HS-5 (cell line): ENCODE results near the gene CHAF1A.

Source experiments
- DNase-seq: peaks from one replicate; pipeline ENCODE4 v3.0.0-alpha.2; 2012; ENCODE audit warnings: low read depth

The CHAF1A gene

DNA sequence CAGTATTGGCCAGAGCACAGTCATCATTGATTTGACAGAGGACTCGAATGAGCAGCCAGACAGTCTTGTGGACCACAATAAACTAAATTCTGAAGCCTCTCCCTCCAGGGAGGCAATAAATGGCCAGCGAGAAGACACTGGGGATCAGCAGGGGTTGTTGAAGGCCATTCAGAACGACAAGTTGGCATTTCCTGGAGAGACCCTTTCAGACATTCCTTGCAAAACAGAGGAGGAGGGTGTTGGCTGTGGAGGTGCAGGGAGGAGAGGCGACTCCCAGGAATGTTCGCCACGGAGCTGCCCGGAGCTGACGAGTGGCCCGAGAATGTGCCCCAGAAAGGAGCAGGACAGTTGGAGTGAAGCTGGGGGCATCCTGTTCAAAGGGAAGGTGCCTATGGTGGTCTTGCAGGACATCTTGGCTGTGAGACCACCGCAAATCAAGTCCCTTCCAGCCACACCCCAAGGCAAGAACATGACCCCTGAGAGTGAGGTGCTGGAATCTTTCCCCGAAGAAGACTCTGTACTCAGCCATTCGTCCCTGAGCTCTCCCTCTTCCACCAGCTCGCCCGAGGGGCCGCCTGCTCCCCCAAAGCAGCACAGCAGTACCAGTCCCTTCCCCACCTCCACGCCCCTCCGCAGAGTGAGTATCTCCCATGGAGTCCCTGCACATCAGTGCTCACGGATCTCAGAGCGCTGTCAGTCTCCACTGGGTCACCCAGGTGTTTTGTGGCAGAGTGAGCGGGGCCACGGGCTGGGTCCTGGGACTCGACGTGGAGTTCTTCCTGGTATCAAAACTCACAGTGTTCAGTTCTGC, 6.9 kb downstream of the CHAF1A start:
- no peak for DNase-seq

DNA sequence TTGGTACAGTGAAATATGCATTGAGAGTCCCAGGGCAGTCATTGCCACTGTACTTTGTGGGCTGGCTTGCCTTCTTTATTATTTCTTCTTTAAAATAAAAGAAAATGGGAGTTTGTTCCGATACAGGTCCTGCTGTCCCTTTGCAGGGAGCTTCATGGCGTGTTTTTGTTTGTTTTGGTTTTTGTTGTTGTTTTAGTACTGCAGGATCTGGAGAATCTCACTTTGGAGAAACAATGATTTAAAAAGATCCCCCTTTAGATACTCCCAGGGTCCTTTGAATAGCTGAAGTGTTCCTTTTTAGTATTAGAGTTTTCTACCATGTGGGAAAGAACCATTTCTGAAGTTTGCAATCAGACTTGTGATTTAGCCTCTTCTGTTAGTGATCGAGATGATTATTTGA, 11.1 kb downstream of the CHAF1A start:
- no peak for DNase-seq

DNA sequence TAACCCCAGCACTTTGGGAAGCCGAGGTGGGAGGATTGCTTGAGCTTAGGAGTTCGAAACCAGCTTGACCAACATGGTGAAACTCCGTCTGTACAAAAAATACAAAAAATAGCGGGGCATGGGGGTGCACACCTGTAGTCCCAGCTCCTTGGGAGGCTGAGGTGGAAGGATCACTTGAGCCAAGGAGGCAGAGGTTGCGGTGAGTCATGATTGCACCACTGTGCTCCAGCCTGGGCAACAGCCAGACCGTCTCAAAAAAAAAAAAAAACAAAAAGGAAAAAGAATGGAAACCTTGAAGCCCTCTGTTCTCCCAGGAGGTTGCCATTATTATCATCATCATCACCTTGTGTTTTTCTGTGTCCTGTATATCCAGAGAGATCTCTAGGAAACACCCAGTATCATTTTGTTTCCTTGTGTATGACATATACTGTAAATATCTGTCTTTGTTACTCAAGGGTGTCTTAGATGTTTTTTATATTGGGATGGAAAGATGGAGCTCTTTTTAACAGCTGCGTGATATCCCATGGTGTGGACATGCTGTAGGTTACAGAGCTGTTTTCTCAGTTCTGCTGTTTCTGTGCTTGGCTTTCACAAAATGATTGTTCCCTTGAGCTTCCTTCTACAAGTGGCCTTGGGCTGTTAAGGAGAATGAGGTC, 11.8 kb downstream of the CHAF1A start:
- no peak for DNase-seq

DNA sequence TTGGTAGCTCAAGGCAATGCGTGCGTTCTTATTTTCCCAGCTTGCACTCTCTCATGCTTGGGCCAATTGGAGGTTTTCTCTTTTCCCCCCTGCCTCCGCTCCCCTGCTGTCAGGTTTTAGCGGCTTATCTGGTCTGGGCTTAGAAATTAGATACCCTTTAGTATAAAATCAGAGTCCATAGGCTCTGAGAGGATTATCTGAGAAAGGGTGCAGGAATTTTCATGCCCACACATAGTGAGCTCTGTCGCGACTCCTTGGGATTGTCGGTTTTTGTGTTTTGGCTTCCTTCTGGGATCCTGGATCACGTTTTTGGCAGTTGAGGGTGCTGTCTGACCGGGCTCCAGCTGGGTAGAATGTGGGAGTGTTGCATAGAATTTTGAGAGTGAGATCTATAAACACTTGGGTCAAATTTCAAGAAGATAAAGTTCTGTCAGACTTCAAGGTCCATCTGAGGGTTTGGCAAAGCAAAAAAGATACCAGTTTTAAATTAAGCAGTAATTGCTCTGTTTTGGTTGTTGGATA, 12.4 kb downstream of the CHAF1A start:
- DNase-seq, result no peak

DNA sequence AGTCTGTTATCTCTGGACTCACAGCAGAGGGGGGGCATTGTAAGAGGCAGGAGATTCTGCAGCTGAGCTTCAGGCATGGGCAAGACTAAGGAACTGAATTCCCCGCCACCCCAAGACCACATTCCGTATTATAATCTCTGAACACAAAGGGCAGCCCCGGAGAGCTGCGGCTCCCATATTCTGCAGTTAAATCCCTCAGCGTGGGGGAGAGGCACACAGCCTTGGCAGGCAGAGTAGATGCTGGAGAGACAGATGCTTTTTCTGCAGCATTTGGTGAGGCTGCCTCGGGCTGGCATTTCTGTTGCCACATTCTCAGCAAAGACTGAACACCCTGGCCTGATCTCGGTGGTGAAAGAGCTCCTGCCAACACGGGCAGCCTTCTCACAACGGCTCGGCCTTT, 12.9 kb downstream of the CHAF1A start:
- DNase-seq, result no peak

DNA sequence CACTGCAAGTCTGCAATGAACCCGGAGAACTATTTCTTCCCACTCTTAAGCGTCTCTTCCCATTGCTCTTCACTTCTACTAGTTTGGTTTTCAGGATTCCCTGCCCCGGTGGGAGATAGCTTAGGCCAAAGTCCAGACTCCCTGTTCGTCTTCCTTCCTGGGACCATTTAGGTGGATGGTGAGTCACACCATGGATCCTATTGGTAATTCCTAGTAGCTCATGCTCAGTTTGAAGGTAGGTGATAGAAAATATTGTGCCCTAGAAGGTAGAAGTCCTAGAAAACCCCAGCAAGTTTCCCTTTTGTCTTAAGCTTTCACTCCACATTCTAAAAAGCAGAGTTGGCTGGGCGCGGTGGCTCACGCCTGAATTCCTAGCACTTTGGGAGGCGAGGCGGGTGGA, 13.8 kb downstream of the CHAF1A start:
- no peak for DNase-seq

DNA sequence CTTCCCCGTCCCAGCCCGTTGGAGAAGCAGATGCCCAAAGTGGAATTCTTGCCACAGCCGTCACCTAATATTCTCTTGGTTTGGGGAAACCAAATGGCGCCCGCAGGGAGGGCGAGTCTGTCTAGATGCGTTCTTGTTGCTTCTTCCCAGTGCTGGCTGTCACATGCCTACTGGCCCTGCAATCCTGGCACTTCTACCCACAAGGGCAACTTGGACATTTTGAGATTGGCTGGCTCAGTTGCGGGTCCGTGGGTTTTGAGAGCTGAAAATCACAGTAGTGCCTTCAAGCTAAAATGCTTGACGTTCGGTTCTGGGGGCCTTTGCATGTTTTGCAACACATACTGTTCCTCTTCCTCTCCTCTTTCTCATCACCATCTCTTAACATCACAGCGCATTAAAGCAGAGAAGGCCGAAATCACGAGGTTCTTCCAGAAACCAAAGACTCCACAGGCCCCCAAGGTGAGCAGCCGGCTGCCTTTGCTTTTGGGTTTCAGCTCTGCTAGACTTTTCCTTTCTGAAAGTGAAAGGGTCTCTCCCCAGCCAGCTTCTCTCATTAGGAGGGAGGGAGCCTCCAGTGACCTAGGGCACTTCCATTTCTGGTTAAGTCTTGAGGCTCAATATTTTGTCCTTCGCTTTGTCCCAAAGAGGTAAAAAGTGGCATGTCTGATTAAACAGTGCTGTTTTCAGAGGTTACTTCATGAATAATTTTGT, 21.1 kb downstream of the CHAF1A start:
- DNase-seq, result no peak

DNA sequence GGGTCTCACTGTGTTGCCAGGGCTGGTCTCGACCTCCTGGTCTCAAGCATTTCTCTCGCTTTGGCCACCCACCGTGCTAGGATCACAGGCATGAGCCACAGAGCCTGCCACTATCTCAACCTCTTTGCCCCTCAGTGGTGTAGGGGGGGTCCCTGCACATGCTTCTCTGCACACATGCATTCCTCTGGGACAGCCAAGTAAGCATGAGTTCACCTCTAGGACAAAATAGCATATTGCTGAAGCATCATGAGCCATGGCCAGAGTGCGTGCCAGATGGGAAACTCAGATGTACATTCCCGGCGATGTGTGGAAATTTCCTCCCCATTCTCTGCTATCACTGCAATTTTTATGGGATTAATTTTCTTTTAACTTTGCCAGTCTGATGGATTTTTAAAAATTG, 23.1 kb downstream of the CHAF1A start:
- peak; percentile 98 for DNase-seq

DNA sequence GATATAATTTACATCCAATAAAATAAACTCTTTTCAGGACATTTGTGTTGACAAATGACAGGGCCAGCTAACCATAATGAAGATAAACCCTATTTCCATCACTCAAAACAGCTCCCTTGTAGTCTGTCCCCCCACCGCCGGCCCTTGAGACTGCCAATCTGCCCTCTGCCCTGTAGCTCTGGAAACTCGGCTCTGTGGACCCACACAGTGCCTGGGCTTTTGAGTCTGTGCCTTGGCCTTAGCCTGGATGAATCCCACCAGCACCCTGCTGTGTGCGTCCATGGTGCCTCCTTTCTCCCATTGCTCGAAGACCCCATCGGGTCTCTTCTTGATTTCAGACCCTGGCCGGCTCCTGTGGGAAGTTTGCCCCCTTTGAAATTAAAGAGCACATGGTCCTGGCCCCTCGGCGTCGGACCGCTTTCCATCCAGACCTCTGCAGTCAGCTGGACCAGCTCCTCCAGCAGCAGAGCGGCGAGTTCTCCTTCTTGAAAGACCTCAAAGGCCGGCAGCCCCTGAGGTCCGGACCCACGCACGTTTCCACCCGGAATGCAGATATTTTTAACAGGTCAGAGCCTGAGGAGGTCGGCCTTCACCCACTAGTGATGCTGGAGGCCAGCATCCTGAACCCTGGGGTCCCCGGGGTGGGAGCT, 26.0 kb downstream of the CHAF1A start:
- DNase-seq, result no peak

DNA sequence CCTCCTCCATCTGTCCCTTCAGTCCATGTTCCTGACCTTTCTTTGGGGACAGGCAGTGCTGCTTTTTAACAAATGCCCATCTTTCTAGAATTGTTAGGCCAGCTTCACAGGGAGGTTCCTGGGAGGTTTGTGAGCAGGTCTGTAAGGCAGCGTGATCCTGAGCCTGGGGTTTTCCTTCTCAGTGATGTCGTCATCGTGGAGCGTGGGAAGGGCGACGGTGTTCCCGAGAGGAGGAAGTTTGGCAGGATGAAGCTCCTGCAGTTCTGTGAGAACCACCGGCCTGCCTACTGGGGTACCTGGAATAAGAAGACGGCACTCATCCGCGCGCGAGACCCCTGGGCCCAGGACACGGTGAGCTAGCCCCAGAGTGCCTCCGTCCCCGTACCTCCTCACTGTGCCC, 26.8 kb downstream of the CHAF1A start:
- DNase-seq, result no peak

DNA sequence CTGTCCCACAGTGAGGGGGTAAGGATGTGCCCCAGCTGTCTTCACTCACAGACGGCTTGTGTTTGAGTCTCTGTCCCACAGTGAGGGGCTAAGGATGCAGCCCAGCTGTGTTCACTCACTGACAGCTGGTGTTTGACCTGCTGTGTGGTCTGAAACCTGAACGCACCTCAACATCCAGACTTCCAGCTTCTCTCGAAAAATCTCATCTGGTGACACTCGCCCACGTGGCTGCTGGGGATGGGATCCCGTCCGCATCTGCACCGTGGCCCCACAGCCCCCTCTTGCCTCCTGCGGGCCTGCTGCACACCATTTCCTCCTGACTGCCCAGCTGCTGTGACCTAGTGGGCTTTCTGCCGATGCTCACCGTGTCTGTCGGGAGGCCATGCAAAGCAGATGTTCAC, 27.3 kb downstream of the CHAF1A start:
- no peak for DNase-seq

DNA sequence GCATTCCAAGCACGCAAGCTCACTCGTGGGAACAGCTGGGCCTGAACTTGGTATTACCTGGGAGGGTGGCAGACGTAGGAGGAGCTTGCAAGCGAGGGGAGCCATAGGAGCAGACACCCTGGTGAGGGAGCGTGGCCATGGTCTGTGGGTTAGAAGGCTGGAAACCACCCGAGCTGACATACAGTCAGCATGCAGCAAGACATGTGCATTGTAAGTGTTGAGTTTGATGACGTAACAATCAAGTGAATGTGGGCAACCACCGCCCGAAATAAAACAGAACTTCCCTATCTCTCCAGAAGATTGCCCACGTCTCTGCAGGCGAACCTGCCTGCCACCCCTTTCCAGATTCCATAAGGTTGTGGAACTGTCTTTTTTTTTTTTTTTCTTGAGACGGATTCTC, 28.3 kb downstream of the CHAF1A start:
- DNase-seq, result no peak

DNA sequence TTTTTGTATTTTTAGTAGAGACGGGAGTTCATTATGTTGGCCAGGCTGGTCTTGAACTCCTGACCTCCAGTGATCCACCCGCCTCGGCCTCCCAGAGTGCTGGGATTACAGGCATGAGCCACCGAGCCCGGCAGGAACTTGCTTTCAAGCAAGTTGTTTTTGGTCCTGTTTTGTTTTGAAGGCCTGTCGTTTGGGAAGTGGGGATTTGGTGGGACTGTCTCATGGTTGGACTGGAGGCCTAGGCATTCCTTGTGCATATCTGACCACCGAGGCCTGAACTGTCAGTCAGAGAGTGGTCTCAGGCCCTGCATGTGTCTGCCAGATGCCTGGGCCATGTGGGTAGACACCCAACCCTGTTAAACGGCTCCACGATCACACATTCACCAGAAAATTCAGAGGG, 28.9 kb downstream of the CHAF1A start:
- DNase-seq, result no peak

DNA sequence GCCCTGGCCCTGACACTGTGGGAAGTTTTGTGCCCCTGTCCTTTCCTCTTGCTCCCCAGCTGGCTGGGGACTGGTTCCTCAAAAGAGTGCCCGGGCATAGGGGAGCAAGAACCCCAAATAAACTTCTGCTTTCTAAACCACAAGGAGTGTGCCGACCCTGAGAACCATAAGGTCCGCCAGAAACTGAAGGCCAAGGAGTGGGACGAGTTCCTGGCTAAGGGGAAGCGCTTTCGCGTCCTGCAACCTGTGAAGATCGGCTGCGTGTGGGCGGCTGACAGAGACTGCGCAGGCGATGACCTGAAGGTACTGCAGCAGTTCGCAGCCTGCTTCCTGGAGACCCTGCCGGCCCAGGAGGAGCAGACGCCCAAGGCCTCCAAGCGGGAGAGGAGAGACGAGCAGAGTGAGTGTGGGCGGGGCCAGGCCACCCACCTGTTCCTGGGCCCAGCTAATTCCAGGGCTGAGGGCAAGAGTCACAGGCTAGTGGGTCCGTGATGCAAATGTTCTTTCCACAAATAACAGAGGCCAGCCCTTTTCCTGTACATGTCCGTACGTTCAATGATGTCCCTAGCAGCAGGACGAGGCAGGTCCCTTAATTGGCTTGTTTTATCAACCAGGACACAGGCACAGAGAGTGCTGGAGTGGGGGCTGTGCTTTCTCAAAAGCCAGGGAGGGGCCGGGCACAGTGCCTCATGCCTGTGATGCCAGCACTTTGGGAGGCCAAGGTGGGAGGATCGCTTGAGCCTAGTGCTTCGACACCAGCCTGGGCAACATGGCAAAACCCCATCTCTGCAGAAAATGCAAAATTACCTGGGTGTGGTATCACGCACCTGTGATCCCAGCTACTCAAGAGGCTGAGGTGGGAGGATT, 29.6 kb downstream of the CHAF1A start:
- no peak for DNase-seq

DNA sequence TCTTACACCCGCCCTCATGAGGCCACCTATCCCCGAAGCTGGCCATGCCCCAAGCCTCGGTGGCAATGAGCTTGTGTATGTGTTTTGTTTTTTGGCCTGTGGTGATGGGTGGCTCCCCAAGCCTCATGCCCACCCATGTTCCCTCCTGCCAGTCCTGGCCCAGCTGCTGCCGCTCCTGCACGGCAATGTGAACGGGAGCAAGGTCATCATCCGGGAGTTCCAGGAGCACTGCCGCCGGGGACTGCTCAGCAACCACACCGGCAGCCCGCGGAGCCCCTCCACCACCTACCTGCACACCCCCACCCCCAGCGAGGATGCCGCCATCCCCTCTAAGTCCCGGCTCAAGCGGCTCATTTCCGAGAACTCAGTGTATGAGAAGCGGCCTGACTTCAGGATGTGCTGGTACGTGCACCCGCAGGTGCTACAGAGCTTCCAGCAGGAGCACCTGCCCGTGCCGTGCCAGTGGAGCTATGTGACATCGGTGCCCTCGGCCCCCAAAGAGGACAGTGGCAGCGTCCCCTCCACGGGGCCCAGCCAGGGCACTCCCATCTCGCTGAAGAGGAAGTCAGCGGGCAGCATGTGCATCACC, 30.6 kb downstream of the CHAF1A start:
- DNase-seq, result no peak

DNA sequence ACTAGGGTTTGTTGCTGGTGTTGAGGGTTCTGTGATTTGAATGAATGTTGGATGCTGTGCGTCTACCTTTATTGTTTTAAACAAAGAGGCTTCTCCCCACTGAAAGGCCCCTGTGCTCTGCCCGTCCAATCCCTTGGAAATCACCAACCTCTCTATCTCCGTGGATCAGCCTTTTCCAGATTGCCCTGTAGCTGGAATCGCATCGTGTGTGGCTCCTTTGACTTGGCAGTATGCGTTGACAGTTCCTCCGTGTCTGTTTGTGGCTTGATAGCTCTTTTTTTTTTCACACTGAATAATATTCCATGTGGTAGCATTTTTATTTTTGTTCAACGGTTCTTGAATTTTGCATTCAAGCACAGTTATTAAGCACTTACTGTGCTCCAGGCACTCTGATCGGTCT, 32.0 kb downstream of the CHAF1A start:
- no peak for DNase-seq

DNA sequence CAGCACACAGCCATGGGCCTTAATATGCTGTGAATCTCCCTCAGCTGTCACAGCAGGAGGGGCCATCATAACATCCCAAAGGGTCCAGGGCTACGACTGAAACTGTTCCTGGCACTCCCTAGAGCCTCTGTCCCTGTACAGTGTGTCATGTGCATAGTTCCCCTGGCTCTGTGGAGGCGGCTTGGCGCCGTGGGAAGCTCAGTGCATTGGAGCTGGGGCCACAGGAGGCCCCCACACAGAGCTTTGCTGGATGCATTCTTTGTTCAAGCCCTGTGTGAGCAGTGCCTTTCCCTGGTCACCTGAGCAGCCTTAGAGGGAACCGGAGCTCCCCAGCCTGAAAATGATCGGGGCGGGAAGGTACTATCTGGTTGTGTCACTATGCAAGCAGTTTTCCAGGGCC, 33.8 kb downstream of the CHAF1A start:
- DNase-seq, result no peak

DNA sequence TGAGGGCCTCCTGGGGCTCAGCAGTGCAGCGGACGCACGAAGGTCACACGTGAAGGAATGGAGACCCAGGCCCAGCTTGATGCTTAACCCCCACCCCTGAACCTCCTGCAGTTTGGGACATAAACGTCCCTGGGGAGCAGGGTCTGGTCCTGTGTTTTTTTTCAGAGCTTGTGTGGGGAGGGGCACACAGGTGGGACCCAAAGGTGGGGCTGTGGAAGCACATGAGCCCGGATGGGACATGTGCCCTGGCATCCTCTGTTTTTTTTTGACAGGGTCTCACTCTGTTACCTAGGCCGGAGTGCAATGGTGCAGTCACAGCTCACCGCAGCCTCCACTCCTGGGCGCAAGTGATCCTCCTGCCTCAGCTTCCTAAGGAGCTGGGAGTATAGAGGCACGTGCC, 34.7 kb downstream of the CHAF1A start:
- DNase-seq, result no peak

DNA sequence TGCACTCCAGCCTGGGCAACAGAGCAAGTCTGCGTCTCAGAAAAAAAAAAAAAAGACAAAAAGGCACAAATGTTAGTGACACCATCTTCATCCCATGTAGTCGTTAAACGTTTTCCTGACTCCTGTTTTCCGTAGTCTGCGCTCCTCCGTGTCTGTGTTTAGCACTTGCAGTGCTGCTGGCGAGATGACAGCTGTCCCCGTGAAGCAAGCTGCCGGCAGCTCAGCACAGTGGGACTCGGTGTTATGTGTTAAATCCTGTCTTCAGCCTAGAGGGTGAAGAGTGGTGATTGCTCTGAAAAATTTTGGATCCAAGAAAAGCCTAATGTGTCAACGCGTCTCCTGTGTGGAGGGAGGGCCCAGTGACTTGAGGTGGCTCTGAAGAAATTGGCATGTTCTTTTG, 36.8 kb downstream of the CHAF1A start:
- no peak for DNase-seq

DNA sequence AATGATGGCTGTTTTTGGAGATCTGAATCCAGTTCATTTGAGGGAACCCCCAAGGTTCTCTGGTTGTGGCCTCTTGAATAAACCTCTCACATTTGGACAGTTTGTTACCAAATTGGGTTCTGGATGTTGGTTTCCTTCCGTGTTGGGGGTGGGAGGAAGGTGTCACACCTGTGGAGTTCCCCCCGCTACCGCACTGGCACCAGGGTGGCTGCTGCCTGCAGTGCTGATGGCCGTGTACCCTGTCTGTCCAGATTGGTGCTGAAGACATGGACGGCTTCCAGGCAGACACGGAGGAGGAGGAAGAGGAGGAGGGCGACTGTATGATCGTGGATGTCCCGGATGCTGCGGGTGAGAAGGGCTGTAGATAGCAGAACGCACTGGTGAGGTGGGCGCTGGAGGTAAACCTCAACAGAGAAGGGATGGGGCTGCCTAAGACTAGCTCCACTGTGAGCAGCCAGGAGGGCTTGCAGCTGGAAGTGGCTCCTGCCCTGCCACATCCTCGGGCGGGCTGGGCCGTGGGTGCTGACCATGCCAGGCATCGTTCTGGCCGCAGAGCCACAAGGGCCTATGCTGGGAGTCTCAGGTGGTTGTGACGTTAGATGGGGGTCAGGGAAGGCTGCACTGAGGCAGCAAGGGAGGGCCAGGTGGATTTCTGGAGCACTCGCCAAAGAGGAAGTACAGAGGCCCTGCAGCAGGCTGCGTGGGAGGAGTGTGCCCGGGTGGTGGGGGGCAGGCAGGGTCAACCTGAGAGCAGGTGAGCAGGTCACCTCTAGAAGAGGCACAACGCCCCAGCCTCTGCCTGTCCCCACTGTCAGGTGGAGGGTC, 39.8 kb downstream of the CHAF1A start:
- DNase-seq, result no peak
